Peyer's patch (tissue), 4 donors: Measurements from ENCODE around the gene RALGPS1.

Experiments
- CTCF ChIP-seq, 6 experiments: fragments of 450-650 bp in 4 of 6; fragments of 200-600 bp in 2 of 6; sonication (generic) in 1 of 6; IDR thresholded peaks; one replicate each; pipeline ENCODE4 v1.5.1; 2017 to 2019; ENCODE audit warnings: antibody characterized with exemption in 6 of 6, mild to moderate bottlenecking in 3 of 6, moderate library complexity in 1 of 6
- POLR2A ChIP-seq, 2 donors: fragments of 450-650 bp; IDR thresholded peaks; one replicate each; pipeline ENCODE4 v1.5.1; 2017; ENCODE audit warnings: antibody characterized with exemption in 2 of 2, mild to moderate bottlenecking in 2 of 2, moderate library complexity in 2 of 2

GRCh38 chr9:127086771-127087170 is 172.2 kb downstream of the RALGPS1 start:
- TF ChIP-seq CTCF (IDR thresholded peaks at IDR 0.05) (no peak), POLR2A (IDR thresholded peaks at IDR 0.05) (no peak)
